NCI-H748 treated with DMSO at 0.1 percent for 48 hours (cell line): ENCODE results near the gene FGF16.
"Not testable (repeated sequence)": the region's sequence is repeated elsewhere in the genome, so short reads cannot be mapped to it uniquely, and the experiment has no call there.

ENCODE experiments used
- DNase-seq: peaks from one replicate; lab custom pipeline; 2025; lab: John Stamatoyannopoulos, UW

The FGF16 gene

GRCh38 chrX:77447653-77448569 is 722 bp downstream of the FGF16 start:
- DNase-seq, result no peak

DNA sequence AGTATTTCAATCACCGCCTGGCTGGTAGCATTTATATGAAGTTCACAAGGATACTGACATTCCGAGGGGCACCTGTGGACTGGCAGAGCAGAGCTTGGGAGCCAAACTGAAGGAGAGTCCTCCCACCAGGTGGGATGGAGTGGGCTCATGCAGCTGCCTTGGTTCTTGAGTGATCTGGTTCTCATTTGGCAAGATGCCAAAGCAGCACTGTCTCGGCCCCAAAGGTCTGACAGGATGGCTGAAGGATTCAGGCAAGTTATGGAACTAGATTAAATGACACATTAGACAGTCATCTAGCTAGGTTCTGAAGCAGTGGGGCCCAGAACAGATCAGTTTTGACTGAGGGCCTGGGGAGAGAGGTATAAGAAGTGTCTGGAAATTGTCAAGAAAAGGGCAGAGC is 3.2 kb downstream of the FGF16 start:
- DNase-seq, result no peak

DNA sequence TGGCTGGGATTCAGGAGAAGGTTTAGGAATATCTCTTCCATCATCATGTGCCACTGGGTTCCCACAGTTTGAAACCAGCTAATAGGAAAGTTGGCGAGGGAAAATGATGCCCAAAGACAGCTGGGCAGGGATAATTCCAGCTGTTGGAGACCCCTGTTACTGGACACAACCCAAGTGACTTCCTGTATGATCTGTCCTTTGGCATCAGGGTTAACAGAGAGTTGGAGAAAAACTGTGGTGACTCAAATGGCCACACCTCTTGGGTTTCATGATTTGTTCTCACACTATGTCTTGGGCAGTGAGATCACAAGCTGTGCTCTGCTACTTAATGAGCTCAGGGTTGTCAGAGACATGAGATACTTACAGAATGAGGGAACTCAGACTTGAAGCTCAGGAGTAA is 3.8 kb downstream of the FGF16 start:
- no peak for DNase-seq

- DNase-seq, result no peak
Measured at GRCh38 chrX:77453190-77453589, 6.0 kb downstream of the FGF16 start.

DNA sequence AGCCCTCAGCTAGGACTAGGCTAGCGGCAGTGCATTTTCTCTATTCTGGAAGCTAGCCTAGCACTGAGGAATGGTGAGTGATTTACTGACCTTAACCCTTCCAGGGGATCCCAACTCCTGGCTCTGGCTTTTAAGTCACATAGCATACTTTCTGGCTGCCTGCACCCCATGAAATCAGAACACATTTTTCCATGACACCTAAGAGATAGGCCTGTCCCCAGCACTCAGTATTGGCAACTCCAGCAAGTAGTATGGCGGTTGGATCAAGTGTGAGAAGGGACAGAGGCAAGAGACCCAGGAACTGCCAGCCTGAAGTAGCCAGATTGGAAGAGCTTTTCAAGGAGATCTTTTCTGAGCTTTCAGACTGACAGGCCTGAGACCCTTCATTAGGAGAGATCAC is 8.2 kb downstream of the FGF16 start:
- DNase-seq, result no peak

DNA sequence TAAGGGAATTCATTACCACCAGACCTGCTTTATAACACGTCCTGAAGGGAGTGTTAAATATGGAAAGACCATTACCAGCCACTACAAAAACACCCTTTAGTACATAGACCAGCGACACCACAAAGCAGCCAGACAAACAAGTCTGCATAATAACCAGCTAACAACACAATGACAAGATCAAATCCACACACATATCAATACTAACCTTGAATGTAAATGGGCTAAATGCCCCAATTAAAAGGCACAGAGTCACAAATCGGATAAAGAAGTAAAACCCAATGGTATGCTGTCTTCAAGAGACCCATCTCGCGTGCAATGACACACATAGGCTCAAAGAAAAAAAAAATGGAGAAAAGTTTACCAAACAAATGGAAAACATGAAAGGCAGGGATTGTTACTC is 36.9 kb downstream of the FGF16 start:
- no peak for DNase-seq

- no peak for DNase-seq
Measured at GRCh38 chrX:77493677-77494553, 46.7 kb downstream of the FGF16 start.

GRCh38 chrX:77500164-77500563 is 53.0 kb downstream of the FGF16 start:
- not testable (repeated sequence) for DNase-seq

DNA sequence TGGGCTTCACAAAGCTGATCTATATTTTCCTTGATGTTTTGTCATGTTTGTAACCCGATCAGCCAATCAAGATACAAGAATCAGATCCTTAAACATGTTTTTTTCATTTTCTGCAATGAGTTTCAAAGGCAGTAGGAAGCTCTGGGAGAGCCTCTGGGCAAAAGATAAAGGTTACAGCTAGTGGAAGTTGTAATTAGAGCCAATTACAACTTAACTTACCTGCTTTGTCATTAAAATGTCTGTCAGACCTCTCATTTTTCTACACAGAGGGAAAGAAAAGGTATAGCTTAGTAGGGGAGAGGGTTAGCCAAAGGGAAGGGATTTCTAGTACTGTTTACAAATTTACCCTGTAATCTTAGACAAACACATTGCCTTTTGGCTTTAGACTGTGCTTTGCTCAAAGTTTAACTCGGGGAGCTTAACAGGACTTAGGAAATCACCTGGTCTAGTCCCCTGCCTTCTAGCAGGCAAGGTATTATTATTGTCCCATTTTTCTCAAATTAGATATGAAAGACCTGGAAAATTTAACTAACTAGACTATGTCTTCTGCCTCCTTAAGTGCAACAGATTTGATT is 55.8 kb downstream of the FGF16 start:
- DNase-seq, result no peak

DNA sequence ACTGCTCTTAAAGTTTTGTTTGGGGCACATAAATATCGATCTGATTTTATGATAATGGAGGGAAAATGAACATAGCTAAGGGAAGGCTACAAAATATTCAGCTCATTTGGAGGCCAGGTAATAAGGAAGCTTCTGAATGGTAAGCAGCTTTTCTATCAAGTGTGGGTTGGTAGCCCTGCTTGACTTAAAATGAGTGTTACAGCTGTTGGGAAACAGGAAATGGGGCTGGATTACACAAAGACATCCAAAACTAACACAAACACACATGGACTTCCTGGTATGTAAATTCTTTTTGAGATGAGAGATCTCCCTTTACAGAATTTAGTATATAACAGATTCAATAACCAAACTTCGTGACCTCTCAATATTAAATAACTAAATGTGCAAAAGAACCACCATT is 58.0 kb downstream of the FGF16 start:
- DNase-seq, result no peak
